OCI-LY1 (cell line): ENCODE measurements around the gene CPNE8.

ENCODE experiments used
- CTCF ChIP-seq: fragments of 200-600 bp; sonication (generic), shearing (Covaris generic); IDR thresholded peaks from 2 replicates; pipeline ENCODE4 v1.5.1; 2017; ENCODE audit warnings: mild to moderate bottlenecking, antibody characterized with exemption, low read length, moderate library complexity, mixed read lengths
- EZH2 ChIP-seq: fragments of 200-600 bp; sonication (generic), shearing (Covaris generic); IDR thresholded peaks from 2 replicates; pipeline ENCODE4 v1.8.0; 2017; ENCODE audit warnings: borderline replicate concordance, mixed run types, mild to moderate bottlenecking, antibody characterized with exemption, low read length, moderate library complexity, mixed read lengths

GRCh38 chr12:38648813-38649212 is 256.6 kb downstream of the CPNE8 start:
- no peak for TF ChIP-seq CTCF
- no peak for TF ChIP-seq EZH2
